B cell (primary cell): ENCODE measurements around the gene MOAP1.

Experiments
- CTCF ChIP-seq: fragments of 200-600 bp; IDR thresholded peaks from one replicate; pipeline ENCODE4 v1.8.0; 2022; ENCODE audit warnings: antibody characterized with exemption, mild to moderate bottlenecking
- EZH2 ChIP-seq: IDR thresholded peaks from 2 replicates; pipeline ENCODE4 v1.6.1; 2012; ENCODE audit warnings: borderline replicate concordance, low read depth, mild to moderate bottlenecking, moderate library complexity, low read length; ENCODE audit not compliant: insufficient read depth, poor library complexity, severe bottlenecking

GRCh38 chr14:93153121-93153520 is 31.6 kb downstream of the MOAP1 start:
- no peak for TF ChIP-seq CTCF
- no peak for TF ChIP-seq EZH2
